ENCODE measurements around the gene FRMPD4. TPM values are rescaled to one million over a fixed set of nuclear protein-coding genes. Genes with fewer than 3 reads are reported as not detected.

The FRMPD4 gene
- total RNA-seq, 1 donor from 2014 or later: 0.54 TPM

GRCh38 chrX:12352922-12353321, 214.6 kb downstream of the FRMPD4 start:
- FAIRE-seq: no peak
- Mint-ChIP-seq H3K27me3 (ENCODE audit: low read depth, unreplicated experiment) (no peaks in the 10 kb centered on the region), H3K36me3 (ENCODE audit: low read depth, unreplicated experiment) (no peaks in the 10 kb centered on the region), H3K9me3 (ENCODE audit: unreplicated experiment) (no peaks in the 10 kb centered on the region), H3K27ac (ENCODE audit: unreplicated experiment) (no peak overlapping the region), H3K4me1 (ENCODE audit: low read depth, unreplicated experiment) (no peaks in the 10 kb centered on the region), H3K4me3 (ENCODE audit: unreplicated experiment) (no peak overlapping the region)
- Histone ChIP-seq H3K27me3 (ENCODE audit: insufficient read depth, low read length) (no peaks in the 10 kb centered on the region), H3K4me2 (ENCODE audit: low read length) (no peak overlapping the region), H3K9me3 (ENCODE audit: insufficient read depth, low read depth, low read length) (no peaks in the 10 kb centered on the region), H3K4me1 (ENCODE audit: insufficient read depth, low read length) (no peaks in the 10 kb centered on the region), H3K4me3 (ENCODE audit: insufficient read depth, low read depth, low read length) (no peak overlapping the region), H3K9ac (ENCODE audit: low read length) (no peak overlapping the region), H3K27ac (ENCODE audit: low read depth, low read length) (no peak overlapping the region), H3K79me2 (ENCODE audit: insufficient read depth, low read length) (no peaks in the 10 kb centered on the region), H3K36me3 (ENCODE audit: insufficient read depth, low read length) (no peaks in the 10 kb centered on the region), H2AFZ (ENCODE audit: low read depth, low read length) (no peak overlapping the region), H4K20me1 (ENCODE audit: insufficient read depth, low read length) (no peaks in the 10 kb centered on the region)
- no peak for DNase-seq (ENCODE audit: low read depth)
- TF ChIP-seq CTCF (IDR thresholded peaks at IDR 0.05; ENCODE audit: insufficient read depth, low read depth, low read length) (no peak), EZH2 (IDR thresholded peaks at IDR 0.05; ENCODE audit: insufficient read depth, low read length) (no peak)

- H3K9ac ChIP-seq (ENCODE audit: low read length): no peak overlapping the region
- no peaks in the 10 kb centered on the region for H3K9me3 Mint-ChIP-seq (ENCODE audit: unreplicated experiment)
Measured at GRCh38 chrX:12360383-12360782, 222.1 kb downstream of the FRMPD4 start.

More at GRCh38 chrX:12360383-12360782, 222.1 kb downstream of the FRMPD4 start:
- TF ChIP-seq EZH2 (IDR thresholded peaks at IDR 0.05; ENCODE audit: insufficient read depth, low read length) (no peak), CTCF (IDR thresholded peaks at IDR 0.05; ENCODE audit: insufficient read depth, low read depth, low read length) (no peak)
- H3K27me3 ChIP-seq (ENCODE audit: insufficient read depth, low read length): no peaks in the 10 kb centered on the region
- no peaks in the 10 kb centered on the region for H3K36me3 ChIP-seq (ENCODE audit: insufficient read depth, low read length)
- DNase-seq (ENCODE audit: low read depth) (peak; percentile 71), FAIRE-seq (peak; percentile 99)
- Mint-ChIP-seq H3K27ac (ENCODE audit: unreplicated experiment) (no peak overlapping the region), H3K27me3 (ENCODE audit: low read depth, unreplicated experiment) (no peaks in the 10 kb centered on the region), H3K36me3 (ENCODE audit: low read depth, unreplicated experiment) (no peaks in the 10 kb centered on the region), H3K4me1 (ENCODE audit: low read depth, unreplicated experiment) (peaks cover 6% of the 10 kb centered on the region), H3K4me3 (ENCODE audit: unreplicated experiment) (no peak overlapping the region)
- H3K4me2 ChIP-seq (ENCODE audit: low read length): peak overlapping the region; percentile 50
- H3K79me2 ChIP-seq (ENCODE audit: insufficient read depth, low read length): no peaks in the 10 kb centered on the region
- no peak overlapping the region for H3K4me3 ChIP-seq (ENCODE audit: insufficient read depth, low read depth, low read length)
- no peak overlapping the region for H2AFZ ChIP-seq (ENCODE audit: low read depth, low read length)
- H3K4me1 ChIP-seq (ENCODE audit: insufficient read depth, low read length): peaks cover 5% of the 10 kb centered on the region
- no peaks in the 10 kb centered on the region for H4K20me1 ChIP-seq (ENCODE audit: insufficient read depth, low read length)
- H3K9me3 ChIP-seq (ENCODE audit: insufficient read depth, low read depth, low read length): no peaks in the 10 kb centered on the region
- H3K27ac ChIP-seq (ENCODE audit: low read depth, low read length): peak overlapping the region; percentile 60

Data from astrocyte (in vitro differentiated cells and primary cell).